NCI-H146 treated with DMSO at 0.1 percent for 48 hours (cell line): ENCODE results near the gene ITIH2.
A peak's percentile ranks its signal among the peaks of the same experiment; 100 is the strongest.
"Not testable (repeated sequence)": the region's sequence is repeated elsewhere in the genome, so short reads cannot be mapped to it uniquely, and the experiment has no call there.

Experiments used
- DNase-seq: peaks from one replicate; lab custom pipeline; 2025; ENCODE audit not compliant: unreplicated experiment; lab: John Stamatoyannopoulos, UW

ITIH2 gene

GRCh38 chr10:7703140-7703539, at the start of gene ITIH2:
Gene ITIH2 (plus strand): TSS chr10:7703316. CDS start chr10:7703435, 119 bp downstream.
- no peak for DNase-seq

- not testable (repeated sequence) for DNase-seq
Measured at GRCh38 chr10:7657079-7657478, 46.0 kb upstream of the ITIH2 start.

GRCh38 chr10:7657552-7657951, 45.6 kb upstream of the ITIH2 start:
- DNase-seq, result no peak

GRCh38 chr10:7659560-7659959, 43.6 kb upstream of the ITIH2 start:
- no peak for DNase-seq

- DNase-seq, result no peak
Measured at GRCh38 chr10:7662522-7662921, 40.6 kb upstream of the ITIH2 start.

- DNase-seq, result no peak
Measured at GRCh38 chr10:7664707-7665106, 38.4 kb upstream of the ITIH2 start.

- no peak for DNase-seq
Measured at GRCh38 chr10:7665767-7666166, 37.3 kb upstream of the ITIH2 start.

- DNase-seq, result no peak
Measured at GRCh38 chr10:7666253-7667023, 36.7 kb upstream of the ITIH2 start, which contains the start of gene ITIH5. Gene ITIH5 (minus strand): TSS chr10:7666966. CDS start chr10:7666892, 74 bp downstream.

GRCh38 chr10:7667262-7668141, 35.6 kb upstream of the ITIH2 start:
- no peak for DNase-seq

GRCh38 chr10:7670157-7670556, 33.0 kb upstream of the ITIH2 start:
- DNase-seq, result no peak

- DNase-seq, result no peak
Measured at GRCh38 chr10:7672341-7673134, 30.6 kb upstream of the ITIH2 start.

- DNase-seq, result no peak
Measured at GRCh38 chr10:7679256-7679655, 23.9 kb upstream of the ITIH2 start.

- not testable (repeated sequence) for DNase-seq
Measured at GRCh38 chr10:7680078-7680477, 23.0 kb upstream of the ITIH2 start.

GRCh38 chr10:7686351-7687171, 16.6 kb upstream of the ITIH2 start:
- no peak for DNase-seq

- DNase-seq, result peak; percentile 89
Measured at GRCh38 chr10:7687228-7687907, 15.7 kb upstream of the ITIH2 start.

- DNase-seq, result no peak
Measured at GRCh38 chr10:7689591-7689990, 13.5 kb upstream of the ITIH2 start.

- not testable (repeated sequence) for DNase-seq
Measured at GRCh38 chr10:7690885-7691597, 12.1 kb upstream of the ITIH2 start.

GRCh38 chr10:7692368-7692767, 10.7 kb upstream of the ITIH2 start:
- DNase-seq, result not testable (repeated sequence)

- DNase-seq, result not testable (repeated sequence)
Measured at GRCh38 chr10:7693194-7693593, 9.9 kb upstream of the ITIH2 start.
